Cardiac ventricle fibroblast (primary cell): Measurements from ENCODE around the gene ZFP36L1. TPM values are rescaled to one million over a fixed set of nuclear protein-coding genes. Genes with fewer than 3 reads are reported as not detected.

Source experiments
- total RNA-seq: library from RNA; depleted of rRNA; stranded (reverse); fragments of >200 nt; gene quantifications from 2 replicates; pipeline ENCODE4 v1.2.3, GENCODE V29; 2015

Gene ZFP36L1
- total RNA-seq: 179 and 195 TPM in 2 replicates

GRCh38 chr14:68792979-68793733 is at the start of gene ZFP36L1:
ZFP36L1 (minus strand) TSS chr14:68793067; CDS start chr14:68792938, 129 bp downstream.

Other genes starting within 250 kb of the ZFP36L1 start
- 170 and 205 TPM in 2 replicates for gene ACTN1, start 186.2 kb upstream of the ZFP36L1 start, total RNA-seq